ENCODE measurements around the gene SLC66A1.

The SLC66A1 gene

DNA sequence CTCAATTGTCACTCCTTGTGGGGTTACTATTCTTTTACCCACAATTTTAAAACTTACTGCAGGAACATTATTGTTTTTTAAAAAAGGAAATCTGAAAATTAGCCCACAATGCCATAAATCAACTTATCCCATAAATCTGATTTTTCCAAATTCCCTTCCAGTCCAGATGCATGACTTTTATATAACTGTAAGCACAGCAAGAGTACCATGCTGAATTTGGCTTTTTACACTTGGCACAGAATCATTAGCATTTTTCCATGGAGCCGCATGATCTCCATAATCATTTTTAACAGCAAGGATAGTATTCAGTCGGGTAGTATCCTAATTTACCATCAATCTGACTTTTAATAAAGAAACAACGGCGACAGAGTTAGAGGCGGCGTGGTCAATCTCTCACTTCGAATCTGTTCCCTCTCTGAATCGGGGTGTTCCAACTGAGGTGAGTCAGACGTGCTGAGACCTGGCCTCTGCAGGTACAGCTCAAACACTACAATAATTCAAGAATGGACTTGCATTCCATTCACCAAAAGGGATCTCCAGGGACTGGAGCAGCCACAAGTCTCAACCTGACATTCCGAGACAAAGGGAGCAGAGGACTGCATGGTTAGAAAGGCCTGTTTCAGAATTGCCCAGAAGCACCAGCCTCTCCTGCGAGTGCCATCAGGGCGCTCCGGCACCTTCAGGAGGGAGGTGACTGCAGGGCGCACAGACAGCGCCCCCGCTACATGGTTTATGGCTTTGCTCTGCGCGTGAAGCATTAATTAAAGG, 48.9 kb downstream of the SLC66A1 start:
- DNase-seq (ENCODE audit: low spot score) = no peak

DNA sequence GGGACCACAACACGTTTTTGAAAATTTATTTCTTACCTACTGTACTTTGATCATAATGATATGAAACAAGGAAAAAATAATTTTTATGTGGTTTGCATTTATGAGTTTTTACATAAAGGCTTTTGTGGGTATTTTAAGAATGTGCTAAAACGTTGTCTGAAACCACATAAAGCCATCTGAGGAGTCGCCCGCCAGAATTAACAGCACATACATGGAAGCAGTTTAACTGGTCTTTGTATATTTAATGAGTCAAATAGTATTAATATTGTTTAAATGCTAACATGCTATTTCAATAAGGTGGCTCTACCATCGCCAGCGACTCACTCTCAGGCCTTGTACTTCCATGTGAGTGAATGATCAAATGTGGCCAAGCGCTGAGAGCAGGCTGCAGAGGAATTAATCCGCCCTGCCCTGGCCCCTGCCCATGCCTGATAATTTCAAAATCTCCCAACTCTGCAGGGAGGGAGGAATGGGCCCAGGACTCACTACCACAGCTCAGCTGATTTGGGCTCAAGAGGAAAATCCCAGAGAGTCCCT, 49.6 kb downstream of the SLC66A1 start:
- no peak for DNase-seq (ENCODE audit: low spot score)

DNA sequence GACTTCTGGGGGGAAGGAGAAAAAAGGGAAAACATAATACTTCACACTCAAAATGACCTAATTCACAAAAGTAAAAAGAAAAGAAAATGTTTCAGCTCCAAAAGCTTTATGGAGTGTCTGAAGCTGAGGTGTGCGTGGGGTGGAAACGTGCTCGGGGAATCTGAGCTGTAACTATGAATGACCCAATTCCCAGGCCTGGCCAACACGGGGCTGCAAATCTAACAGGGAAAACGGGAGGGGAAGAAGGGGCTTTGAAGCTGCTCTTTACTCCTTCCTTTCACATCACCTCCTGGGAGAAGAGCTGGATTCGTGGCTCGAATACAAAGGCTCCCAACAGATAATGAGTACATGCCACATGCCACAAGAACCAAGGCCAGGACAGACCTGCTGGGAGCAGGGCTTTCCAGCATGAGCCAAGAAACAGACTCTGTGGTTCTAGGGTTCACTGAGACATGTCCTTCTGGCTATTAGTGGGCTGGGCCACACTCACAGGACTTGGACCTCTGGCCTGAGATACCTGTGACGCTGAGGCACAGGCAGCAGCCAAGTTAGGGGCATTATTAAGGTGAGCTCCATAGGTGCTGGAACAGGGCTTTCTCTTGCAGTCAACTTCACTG, 51.5 kb downstream of the SLC66A1 start:
- no peak for DNase-seq (ENCODE audit: low spot score)

DNA sequence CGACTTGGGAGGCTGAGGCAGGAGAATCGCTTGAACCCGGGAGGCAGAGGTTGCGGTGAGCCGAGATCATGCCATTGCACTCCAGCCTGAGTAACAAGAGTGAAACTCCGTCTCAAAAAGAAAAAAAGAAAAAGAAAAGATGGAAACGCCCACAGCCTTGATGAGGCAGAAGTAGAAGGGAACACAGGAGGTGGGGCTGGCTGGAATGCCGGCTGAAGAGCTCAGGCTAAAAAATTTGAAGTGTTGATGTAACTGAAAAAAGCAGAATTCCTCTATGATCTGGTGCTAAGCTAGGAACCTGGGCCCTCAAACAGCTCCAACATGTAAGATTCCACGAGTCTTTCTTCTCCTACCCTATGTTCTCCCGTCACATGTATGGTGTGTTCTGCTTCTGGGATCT, 53.6 kb downstream of the SLC66A1 start:
- DNase-seq (ENCODE audit: low spot score) = no peak

DNA sequence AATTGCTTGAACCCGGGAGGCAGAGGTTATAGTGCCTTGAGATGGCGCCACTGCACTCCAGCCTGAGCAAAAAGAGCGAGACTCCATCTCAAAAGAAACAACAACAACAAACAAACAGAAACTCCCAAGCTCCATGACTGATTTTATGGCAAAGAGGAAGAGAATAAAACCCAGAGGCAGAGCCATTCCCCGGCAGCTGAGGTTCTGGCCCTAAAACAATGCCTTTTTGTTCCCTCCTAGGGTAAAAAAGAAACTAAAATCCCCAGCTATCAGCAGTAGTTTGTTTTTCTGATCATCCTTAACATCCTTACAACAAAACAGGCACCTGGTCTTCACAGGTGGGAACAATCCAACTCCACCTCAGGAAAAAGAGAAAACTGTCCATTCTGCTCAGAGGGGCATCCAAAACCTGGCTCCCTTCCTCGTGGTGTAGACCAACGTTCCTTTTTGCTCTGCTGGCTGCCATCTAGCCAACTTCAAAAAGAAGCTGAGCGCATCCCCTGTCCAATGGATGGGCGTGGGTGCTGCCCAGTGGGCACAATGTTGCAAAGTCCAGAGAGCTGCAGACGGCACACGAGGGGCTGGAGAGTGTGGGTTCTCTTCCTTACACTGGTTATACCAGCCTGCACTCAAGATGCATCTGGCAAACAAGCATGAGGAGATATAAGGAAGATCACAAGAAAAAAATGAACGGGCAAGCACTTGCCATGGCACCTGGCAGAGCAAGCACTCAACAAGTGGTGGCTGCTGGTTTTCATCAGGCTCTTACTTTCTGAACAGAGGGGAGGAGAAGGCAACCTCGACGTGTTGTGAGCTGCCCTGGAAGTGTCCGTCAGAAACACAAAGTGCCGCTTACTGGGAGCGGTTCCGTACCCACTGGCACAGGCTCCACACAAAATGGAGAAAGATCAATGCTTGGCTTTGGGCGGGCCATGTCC, 54.7 kb downstream of the SLC66A1 start:
- DNase-seq (ENCODE audit: low spot score) = no peak

DNA sequence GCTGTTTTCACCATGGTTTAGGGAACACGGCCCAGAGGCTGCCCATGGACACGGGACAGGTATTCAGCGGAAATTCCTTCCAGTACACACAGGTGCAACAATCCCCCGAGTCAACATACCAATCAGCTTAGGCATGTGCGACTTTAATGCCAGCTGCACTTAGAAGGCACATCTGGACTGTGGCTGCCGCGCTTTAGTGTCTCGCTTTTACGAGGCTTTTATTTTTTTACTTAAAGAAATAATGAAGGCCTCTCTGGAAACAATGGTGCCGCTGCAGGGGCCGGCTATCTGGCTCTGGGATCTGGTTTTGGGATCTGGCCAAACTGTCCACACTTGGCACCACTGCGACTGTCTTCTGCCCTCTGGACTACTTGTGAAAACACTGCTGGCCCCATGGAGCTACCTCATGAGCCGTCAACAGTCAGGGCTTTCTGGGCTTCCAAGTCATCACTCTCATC, 55.5 kb downstream of the SLC66A1 start:
- DNase-seq (ENCODE audit: low spot score) = no peak

DNA sequence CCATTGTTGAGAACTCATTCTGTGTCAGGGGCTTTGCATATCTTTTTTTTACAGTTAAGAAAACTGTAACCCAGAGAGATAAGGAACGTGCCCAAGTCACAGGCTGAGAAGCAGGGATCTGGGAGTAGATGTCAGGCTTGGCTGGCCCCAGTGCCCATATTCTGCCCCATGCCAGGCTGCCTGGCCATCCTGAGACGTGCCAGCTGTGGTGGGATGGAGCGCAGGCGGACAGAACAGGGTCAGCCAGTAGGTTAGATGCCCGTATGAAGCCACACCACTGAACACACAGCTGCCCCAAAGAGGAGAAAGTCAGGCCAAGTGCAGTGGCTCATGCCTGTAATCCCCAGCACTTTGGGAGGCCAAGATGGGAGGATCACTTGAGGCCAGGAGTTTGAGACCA, 55.9 kb downstream of the SLC66A1 start:
- DNase-seq (ENCODE audit: low spot score) = no peak

DNA sequence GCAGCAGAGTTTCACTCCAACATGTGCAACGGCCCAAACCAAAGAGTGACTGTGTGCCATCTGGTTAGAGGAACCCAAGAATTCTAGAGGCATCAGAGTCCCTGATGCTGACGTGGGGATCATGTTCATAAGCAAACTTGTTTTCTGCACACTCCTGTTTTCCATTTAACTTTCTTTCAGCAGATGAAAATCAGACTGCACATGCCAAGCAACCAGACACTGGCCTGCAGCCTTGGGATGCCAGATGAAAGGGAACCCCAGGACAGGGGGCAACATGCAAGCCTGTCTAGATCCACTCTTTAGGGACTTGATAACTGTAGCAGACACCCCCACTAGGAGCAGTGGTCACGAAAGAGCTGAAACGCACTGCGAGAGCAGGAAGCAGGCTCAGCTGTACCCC, 56.8 kb downstream of the SLC66A1 start:
- no peak for DNase-seq (ENCODE audit: low spot score)

DNA sequence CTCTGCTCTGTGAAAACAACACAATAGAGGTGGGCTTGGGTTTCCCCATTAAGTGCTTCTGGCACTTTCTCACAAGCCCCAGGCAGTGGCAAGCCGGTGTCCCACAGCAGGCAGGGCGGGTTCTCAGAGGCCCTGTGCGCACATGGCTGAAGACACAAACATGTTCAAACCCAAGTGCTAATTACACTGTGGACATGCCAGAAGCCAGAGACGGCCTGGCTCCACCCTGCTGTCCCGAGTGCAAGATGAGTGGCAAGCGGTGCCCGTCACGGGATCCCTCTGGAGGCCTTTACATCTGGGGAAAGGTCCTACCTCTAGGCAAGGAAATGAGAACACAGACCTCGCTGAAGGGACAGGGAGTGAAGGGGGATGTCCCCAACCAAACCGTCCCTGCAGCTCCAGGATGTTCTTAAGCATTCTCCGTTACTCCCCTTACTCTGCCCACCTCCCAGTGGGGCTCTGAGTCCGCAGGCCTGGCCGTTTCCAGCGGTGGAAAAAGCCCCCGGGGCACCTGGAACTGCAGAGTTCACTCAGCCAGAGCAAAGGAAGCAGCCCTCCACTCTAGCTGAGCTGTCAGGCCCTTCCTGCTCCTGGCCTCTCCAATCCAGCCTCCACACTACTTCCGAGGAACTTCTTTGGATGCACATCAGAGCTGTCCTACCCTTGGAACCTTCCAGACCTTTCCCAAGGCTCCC, 57.4 kb downstream of the SLC66A1 start:
- DNase-seq (ENCODE audit: low spot score) = no peak

DNA sequence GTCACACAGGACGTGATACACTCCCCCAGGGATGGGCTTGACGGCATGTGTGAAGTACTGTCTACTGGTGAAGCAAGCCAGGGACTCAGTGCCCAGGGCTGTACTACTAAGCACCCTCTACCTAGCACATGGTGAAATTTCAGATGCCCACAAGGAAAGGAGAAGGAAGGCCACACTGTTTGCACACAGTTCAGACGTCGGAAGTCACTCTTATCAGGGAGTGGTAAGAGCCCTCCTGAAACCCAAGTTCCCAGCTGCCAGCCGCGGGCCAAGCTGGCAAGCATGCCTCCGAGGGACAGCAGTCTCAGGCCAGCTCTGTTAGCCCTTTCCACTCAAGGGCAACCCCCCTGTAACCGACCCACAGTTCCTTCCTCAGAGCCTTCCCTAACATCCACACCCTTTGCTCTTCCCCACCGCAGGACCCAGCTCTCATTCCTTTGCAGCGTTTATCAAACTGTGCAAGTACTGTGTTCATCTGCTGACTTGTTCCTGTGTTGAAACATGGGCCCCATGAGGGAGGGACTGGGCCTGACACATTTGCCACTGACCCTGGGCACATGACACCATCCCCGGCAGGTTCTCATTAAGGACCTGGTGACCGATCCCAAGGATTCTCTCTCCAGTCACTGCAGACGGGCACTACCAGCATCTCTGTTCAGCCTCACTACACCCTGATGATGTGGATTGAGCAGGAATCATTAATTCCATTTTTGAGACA, 58.5 kb downstream of the SLC66A1 start:
- no peak for DNase-seq (ENCODE audit: low spot score)

DNA sequence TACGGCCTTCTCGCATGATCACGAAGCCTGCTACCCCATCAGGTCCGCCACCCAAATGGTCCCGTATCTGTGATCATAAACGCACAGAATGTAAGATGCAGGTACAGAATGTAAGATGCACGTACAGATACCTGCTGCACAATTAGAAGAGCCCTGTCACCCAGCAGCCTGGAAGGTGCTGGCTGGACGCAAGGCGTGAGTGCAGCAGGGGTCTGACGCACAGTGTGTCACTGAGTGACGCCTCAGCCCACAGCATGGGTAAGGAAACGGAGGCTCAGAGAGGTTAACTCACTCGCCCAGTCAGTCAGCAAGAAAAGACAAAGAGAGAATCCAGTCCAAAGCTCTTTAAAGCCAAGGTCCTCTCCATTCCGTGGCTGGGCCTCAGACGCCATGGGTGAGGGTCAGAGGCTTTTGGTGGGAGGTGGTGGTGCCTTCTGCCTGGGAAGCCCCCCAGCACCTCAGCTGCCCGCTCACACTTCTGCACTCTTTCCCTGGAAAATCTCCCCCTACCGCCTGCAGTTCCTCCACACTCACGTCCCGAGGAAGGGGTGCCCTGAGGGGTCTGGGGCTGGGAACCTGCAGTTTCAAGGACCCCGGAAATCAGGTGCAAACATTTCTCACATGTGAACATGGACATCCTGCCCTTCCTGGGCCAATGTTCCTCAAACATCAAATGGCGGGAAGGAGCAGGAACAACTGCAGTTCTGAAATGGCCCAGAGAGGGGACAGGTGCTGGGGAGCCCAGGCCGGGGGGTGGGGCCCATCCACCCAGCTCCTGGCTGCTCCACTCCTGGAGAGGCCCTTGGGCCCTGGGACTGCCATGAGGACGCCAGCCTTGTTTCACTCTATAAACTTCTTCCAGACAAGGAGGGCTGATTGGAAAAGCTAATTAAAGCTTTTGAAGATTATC, 59.4 kb downstream of the SLC66A1 start:
- no peak for DNase-seq (ENCODE audit: low spot score)

DNA sequence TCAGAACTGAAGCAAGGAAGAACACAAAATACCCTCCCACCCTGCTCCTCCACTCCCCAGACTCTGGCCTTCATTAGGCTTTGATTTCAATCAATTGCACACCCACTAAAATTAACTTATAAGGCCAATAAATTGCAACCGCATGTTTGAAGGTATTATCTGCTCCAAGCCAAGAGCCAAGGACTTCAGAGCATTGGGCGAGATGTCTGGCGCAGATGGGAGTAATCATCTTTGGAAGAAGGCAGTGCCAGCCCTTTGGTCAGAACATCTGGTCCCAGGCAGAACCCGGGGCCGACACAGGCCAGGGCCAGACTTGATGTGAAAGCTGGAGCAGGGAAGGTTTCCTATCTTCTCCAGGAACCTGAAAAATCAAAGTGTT, 60.0 kb downstream of the SLC66A1 start:
- DNase-seq (ENCODE audit: low spot score) = no peak

DNA sequence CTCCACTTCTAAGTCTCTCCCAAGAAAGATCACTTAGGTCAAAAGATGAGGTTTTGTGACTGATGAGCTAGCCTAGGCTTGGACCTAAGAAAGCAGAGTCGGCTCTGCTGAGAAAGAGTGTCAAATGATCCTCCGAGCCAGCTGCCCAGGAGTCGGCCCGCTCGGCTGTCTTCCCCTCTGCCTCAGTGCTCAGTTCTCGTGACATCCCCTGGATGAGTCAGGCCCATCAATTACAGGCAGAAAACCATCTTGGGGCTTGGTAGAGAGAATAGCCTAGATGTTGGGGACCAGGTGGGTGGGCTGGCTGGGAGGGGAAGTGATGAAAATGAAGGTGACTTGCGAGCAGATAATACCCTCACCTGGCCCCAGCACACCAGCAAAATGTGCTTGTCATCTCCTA, 60.5 kb downstream of the SLC66A1 start:
- DNase-seq (ENCODE audit: low spot score) = no peak

DNA sequence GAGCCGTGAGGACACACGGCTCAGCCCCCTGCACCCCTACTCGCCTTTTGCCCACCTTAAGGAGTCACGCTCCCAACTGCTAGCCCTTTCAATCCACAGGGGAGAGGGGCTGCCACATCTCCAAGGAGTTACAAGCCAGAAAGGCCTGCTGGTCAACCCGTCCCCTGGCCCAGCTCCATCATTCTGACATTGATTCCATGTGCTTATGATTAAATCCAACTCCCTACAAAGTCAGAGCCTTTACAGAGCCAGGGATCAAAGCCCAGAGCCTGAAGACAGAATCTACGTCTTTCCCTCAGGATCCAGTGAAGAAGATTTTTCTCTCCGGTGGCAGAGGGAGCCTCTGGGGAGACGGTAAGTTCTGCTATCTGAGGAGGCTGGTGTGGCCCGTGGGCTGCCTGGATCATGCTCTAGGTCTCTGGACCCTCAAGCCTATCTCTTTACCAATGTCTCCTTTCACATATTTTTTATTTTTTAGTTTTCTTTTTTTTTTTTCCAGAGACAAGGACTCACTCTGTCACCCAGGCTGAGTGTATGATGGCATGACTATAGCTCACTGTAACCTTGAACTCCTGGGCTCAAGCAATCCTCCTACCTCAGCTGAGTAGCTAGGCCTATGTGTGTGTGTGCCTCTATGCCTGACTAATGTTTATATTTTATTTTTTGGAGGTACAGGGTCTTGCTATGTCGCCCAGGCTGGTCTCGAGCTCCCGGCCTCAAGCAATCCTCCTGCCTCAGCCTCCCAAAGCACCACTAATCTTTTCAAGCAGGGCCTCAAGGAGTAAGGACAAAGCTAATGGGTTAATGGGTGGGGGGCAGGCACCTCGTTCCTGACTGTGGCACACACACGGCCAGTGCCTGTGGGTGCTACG, 61.3 kb downstream of the SLC66A1 start:
- DNase-seq (ENCODE audit: low spot score) = no peak

DNA sequence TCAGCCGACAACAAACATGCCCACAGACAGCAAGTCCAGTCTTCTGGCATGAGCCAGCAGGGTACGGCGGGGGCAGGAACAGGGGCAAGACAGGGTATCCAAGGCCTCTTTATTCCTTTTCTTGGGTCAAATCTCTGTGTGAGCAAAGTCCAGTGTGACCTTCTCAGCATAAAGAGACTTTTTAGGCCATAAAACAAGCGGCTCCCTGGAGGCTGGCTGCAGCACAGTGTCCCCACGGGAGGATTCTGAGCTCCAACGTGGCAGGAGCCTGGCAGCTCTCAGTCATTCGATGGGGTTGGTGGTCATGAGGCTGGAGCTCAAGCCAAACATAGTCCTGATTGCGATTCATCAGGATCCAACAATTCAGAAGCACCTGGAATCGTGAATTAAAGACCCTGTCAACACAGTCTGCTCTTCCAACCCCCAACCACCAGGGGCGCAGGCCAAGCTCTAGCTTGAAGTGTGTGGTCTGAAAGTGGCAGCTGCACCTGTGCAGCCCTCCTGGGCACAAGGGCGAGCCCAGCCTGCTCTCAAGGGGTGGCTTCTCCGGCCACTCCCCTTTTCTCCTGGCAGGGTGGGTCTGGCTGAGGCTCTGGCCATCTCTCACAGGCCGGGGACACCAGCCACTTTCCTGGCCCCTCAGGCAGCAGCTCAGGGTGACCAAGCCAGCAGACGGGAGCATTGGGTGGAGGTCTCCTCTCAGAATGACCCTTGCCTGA, 62.1 kb downstream of the SLC66A1 start:
- no peak for DNase-seq (ENCODE audit: low spot score)

DNA sequence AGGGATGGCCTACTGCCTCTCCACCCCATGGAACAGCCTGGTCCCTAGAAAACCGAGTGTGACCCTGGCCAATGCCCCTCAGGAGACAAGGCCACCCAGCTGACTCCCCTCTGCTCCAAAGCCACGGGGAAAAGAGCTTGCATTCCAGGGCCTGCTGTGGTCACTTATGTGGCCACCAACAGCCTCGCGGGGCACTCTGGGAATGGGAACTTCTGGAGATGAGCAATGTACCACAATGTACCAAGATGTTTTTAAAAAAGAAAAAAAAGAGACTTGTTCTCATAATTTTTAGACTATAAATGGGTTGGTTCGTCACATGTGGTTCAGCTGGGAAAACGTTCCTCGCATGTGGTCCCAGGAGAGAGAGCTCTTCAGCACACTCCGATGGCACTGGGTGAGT, 62.8 kb downstream of the SLC66A1 start:
- no peak for DNase-seq (ENCODE audit: low spot score)

DNA sequence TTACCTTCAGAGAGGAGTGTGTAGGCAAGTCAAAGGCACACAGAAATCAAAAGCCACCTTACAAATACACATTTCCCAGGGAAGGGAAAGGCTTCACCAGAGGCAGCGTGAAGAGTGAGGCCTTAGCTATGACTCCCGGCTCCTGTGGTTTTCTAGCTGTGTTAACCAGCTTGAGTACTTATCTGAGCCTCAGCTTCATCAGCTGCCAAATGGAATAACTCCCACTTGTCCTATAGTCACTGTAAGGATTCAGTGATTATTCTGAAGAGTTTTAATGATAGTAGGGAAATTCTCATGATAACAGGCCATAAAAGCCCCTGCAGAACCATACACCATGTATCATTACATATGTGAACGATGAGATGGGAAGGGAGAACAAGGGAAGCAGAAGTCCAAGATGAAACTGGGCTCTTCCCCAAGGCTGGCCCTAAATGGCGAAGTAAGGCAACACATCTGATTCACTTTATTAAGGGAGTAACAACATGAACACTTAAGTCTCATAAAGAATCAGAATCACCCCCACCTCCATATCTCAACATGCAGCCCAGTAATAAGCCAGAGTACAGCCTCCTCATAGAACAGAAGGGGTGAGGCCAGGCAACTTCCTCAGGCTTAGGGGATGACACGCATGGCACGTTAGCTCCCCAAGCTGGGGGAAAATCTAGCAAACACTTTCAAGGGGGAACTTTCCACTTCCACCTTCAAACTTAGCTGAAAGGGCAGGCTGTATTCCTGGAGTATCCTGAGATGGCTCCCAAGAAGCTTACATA, 63.7 kb downstream of the SLC66A1 start:
- DNase-seq (ENCODE audit: low spot score) = no peak
